ENCODE measurements around the gene B3GAT3.

DNA sequence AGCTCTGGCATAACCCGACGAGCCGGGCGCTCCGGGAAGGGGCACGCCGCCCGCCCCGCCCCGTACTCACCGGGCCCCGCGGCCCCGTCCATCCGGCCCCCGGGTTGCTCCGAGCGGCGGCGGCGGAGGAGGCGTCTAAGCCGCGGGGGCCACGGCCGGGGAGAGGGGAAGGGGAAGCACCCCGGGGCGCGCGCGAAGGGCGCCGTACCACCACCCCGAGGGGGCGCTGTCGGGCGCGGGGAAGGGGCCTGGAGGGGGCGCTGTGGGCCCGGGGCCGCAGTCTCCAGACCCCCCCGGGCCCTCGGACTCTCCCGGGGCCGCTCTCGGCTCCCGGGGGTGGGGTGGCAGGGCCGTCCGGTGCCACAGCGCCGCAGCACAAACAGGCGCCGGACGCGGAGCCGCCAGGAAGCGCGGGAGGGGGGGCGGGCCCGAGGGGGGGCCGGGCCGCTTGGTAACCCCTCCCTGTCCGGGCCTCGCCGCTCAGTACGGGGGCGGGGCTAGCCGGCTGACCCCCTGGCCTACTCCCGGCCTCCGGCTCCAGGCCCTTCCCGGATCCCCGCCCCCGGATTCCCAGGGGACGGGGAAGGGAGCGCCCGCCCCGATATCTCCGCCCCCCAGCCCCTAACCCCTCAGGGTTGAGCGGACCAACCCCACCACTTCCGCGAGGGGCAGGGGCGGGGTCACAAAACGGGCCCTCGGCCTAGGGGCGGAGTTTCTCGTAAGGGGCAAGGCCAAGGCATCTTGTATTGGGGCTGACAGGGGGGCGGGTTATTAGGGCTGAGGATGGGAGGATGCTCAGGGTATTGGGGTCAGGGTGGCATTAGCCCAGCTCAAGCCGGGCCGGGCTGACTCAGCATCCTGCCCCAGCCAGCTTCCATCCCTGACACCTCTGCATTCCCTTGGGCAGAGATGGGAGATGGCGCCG is 9.2 kb downstream of the B3GAT3 start, which contains the start of the genes EML3 and ROM1:
- TF ChIP-seq GATA2 (IDR thresholded peaks at IDR 0.05; ENCODE audit: insufficient read depth, insufficient read length, low read depth, low read length), result no peak
- TF ChIP-seq, protein P1, sequence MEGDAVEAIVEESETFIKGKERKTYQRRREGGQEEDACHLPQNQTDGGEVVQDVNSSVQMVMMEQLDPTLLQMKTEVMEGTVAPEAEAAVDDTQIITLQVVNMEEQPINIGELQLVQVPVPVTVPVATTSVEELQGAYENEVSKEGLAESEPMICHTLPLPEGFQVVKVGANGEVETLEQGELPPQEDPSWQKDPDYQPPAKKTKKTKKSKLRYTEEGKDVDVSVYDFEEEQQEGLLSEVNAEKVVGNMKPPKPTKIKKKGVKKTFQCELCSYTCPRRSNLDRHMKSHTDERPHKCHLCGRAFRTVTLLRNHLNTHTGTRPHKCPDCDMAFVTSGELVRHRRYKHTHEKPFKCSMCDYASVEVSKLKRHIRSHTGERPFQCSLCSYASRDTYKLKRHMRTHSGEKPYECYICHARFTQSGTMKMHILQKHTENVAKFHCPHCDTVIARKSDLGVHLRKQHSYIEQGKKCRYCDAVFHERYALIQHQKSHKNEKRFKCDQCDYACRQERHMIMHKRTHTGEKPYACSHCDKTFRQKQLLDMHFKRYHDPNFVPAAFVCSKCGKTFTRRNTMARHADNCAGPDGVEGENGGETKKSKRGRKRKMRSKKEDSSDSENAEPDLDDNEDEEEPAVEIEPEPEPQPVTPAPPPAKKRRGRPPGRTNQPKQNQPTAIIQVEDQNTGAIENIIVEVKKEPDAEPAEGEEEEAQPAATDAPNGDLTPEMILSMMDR (IDR thresholded peaks at IDR 0.05; ENCODE audit: extremely low read depth in 1 of 2, insufficient read depth in 1 of 2, low read depth in 1 of 2, low read length in 2 of 2), result peak; percentile 88 to 89

Measured in endothelial cell of umbilical vein (primary cell).